PFSK-1 (cell line): ENCODE results near the gene ZCCHC2.

Experiments
- POLR2AphosphoS5 ChIP-seq: IDR thresholded peaks from 2 replicates; pipeline ENCODE4 v1.6.1; 2012; ENCODE audit warnings: low read depth, mild to moderate bottlenecking, control low read depth, low read length, moderate library complexity
- SIN3A ChIP-seq: IDR thresholded peaks from 2 replicates; pipeline ENCODE4 v1.6.1; 2012; ENCODE audit warnings: mild to moderate bottlenecking, low read length, moderate library complexity, borderline replicate concordance; ENCODE audit not compliant: insufficient read depth
- TAF1 ChIP-seq: IDR thresholded peaks from 2 replicates; pipeline ENCODE4 v1.6.1; 2012; ENCODE audit warnings: low read length, control low read depth, borderline replicate concordance; ENCODE audit not compliant: insufficient read depth
- TF ChIP-seq, protein P1 (sequence below), 2 experiments: IDR thresholded peaks; 2 replicates each; pipeline versions ENCODE4 v1.6.1 to v1.8.0; 2011 to 2012; ENCODE audit warnings: low read depth in 2 of 2, low read length in 2 of 2, control low read depth in 1 of 2, inconsistent platforms in 1 of 2, mild to moderate bottlenecking in 1 of 2, moderate library complexity in 1 of 2; ENCODE audit not compliant: insufficient read depth in 1 of 2

DNA sequence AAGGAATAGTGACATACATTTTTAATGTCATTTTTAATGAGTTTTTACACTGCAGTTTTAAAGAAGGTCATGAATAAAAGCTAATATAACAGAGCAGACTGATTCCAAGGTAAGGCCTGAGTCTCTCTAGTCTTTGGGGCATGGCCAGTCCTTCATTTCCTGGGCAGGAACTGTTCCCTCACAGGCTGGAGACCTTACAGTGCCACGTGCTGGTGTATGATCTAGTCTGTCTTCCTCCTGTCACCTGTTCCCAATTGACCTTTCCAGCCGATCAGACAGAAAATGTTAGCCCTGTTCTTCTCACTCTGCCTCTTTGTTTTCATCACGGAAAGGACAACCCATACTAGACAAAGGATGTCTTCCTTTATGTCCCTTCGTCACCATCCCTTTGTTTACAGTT, 33.6 kb downstream of the ZCCHC2 start:
- TF ChIP-seq, protein P1, sequence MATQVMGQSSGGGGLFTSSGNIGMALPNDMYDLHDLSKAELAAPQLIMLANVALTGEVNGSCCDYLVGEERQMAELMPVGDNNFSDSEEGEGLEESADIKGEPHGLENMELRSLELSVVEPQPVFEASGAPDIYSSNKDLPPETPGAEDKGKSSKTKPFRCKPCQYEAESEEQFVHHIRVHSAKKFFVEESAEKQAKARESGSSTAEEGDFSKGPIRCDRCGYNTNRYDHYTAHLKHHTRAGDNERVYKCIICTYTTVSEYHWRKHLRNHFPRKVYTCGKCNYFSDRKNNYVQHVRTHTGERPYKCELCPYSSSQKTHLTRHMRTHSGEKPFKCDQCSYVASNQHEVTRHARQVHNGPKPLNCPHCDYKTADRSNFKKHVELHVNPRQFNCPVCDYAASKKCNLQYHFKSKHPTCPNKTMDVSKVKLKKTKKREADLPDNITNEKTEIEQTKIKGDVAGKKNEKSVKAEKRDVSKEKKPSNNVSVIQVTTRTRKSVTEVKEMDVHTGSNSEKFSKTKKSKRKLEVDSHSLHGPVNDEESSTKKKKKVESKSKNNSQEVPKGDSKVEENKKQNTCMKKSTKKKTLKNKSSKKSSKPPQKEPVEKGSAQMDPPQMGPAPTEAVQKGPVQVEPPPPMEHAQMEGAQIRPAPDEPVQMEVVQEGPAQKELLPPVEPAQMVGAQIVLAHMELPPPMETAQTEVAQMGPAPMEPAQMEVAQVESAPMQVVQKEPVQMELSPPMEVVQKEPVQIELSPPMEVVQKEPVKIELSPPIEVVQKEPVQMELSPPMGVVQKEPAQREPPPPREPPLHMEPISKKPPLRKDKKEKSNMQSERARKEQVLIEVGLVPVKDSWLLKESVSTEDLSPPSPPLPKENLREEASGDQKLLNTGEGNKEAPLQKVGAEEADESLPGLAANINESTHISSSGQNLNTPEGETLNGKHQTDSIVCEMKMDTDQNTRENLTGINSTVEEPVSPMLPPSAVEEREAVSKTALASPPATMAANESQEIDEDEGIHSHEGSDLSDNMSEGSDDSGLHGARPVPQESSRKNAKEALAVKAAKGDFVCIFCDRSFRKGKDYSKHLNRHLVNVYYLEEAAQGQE (IDR thresholded peaks at IDR 0.05; ENCODE audit: insufficient read depth in 1 of 2, low read depth in 2 of 2, low read length in 2 of 2), result no peak
- TF ChIP-seq POLR2AphosphoS5 (no peak), SIN3A (no peak), TAF1 (no peak)
